Stomach (tissue), 4 donors: ENCODE results near the gene GSAP.

Experiments used
- CTCF ChIP-seq, 7 experiments: fragments of 450-650 bp in 4 of 7; fragments of 200-600 bp in 3 of 7; sonication (generic) in 3 of 7; IDR thresholded peaks; one replicate each; pipeline ENCODE4 v1.5.1; 2016 to 2019; ENCODE audit warnings: antibody characterized with exemption in 7 of 7, control low read depth in 2 of 7, mild to moderate bottlenecking in 1 of 7
- EP300 ChIP-seq: sonication (generic); formaldehyde crosslinking; IDR thresholded peaks from one replicate; pipeline ENCODE4 v1.6.1; 2017; ENCODE audit warnings: antibody characterized with exemption
- POLR2AphosphoS5 ChIP-seq, 3 donors: sonication (generic); formaldehyde crosslinking; IDR thresholded peaks; one replicate each; pipeline ENCODE4 v1.6.1; 2016; ENCODE audit warnings: antibody characterized with exemption in 3 of 3

DNA sequence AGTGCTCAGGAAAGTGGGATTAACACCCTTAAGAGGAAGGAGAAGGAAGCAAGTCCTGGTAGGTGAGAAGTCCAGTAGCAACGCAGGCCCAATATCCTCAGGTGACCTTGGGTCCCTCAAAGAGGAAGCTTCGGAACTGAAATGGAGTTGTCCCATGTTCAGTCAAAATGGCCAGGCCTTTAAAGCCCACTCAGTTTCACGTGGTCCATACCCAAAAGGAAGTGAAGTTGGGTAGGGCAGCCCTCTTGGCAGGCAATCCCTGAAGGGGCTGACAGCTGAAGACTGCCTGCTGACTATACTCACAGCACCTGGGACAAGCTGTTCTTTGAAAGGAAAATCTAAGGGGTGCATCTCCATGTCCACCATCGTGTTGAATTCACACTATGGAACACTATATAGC is 3.0 kb downstream of the GSAP start:
- no peak for TF ChIP-seq POLR2AphosphoS5 (IDR thresholded peaks at IDR 0.05)
- no peak for TF ChIP-seq CTCF (IDR thresholded peaks at IDR 0.05)
- no peak for TF ChIP-seq EP300
